Prostate gland (tissue), 2 donors: ENCODE data around the gene HSD17B11.

Source experiments
- POLR2A ChIP-seq: fragments of 450-650 bp; IDR thresholded peaks from one replicate; pipeline ENCODE4 v1.6.1; 2016; ENCODE audit warnings: antibody characterized with exemption, mild to moderate bottlenecking
- POLR2AphosphoS5 ChIP-seq: sonication (generic); formaldehyde crosslinking; IDR thresholded peaks from one replicate; pipeline ENCODE4 v1.6.1; 2017; ENCODE audit warnings: antibody characterized with exemption
- TF ChIP-seq, protein P1 (sequence below), 4 experiments: fragments of 200-600 bp in 2 of 4; fragments of 450-650 bp in 2 of 4; sonication (generic) in 2 of 4; IDR thresholded peaks; 1 replicate in 3 of 4; 2 replicates in 1 of 4; pipeline ENCODE4 v1.5.1; 2016 to 2019; ENCODE audit warnings: antibody characterized with exemption in 4 of 4, mild to moderate bottlenecking in 2 of 4, moderate library complexity in 2 of 4

DNA sequence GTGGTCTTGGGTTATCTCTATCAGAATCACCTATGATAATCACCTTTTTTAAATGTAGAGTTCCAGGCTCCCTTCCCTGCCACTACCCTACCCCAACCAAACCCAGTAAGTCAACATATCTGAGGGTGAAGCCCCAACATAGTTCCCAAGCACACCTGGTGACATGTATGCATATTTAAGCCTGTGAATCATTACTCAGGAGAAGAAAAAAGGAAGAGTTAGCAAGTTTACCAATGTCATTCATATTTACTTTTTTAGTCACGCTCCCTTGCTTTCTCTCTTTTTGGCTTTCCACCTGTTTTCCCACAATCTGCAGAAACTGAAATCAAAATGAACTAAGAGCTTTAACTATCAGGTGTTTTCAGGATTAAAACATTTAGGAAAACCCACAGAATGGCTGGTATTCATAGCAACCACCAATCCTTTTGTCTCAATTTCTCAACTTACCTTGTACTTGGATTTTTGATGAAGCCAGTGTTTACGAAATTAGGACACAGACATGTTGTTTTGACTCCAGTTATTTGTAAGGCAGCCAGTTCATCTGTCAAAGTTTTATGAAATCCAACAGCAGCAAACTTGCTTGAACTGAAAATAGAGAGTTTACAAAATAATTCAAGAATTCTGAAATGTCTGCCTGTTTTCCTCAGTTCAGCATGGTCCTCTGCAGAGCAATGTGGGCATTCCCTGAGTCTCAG, 34.0 kb downstream of the HSD17B11 start:
- no peak for TF ChIP-seq POLR2A
- TF ChIP-seq, protein P1, sequence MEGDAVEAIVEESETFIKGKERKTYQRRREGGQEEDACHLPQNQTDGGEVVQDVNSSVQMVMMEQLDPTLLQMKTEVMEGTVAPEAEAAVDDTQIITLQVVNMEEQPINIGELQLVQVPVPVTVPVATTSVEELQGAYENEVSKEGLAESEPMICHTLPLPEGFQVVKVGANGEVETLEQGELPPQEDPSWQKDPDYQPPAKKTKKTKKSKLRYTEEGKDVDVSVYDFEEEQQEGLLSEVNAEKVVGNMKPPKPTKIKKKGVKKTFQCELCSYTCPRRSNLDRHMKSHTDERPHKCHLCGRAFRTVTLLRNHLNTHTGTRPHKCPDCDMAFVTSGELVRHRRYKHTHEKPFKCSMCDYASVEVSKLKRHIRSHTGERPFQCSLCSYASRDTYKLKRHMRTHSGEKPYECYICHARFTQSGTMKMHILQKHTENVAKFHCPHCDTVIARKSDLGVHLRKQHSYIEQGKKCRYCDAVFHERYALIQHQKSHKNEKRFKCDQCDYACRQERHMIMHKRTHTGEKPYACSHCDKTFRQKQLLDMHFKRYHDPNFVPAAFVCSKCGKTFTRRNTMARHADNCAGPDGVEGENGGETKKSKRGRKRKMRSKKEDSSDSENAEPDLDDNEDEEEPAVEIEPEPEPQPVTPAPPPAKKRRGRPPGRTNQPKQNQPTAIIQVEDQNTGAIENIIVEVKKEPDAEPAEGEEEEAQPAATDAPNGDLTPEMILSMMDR (IDR thresholded peaks at IDR 0.05) = no peak
- TF ChIP-seq POLR2AphosphoS5 = no peak
